Gastroesophageal sphincter (tissue), 3 donors: ENCODE measurements around the gene FBF1.

Experiments used
- CTCF ChIP-seq, 4 experiments: fragments of 200-600 bp in 2 of 4; fragments of 450-650 bp in 2 of 4; sonication (generic) in 1 of 4; IDR thresholded peaks; one replicate each; pipeline ENCODE4 v1.5.1; 2017 to 2019; ENCODE audit warnings: antibody characterized with exemption in 4 of 4, mild to moderate bottlenecking in 2 of 4, moderate library complexity in 2 of 4
- EP300 ChIP-seq: sonication (generic); formaldehyde crosslinking; IDR thresholded peaks from one replicate; pipeline ENCODE4 v1.6.1; 2017; ENCODE audit warnings: antibody characterized with exemption, mild to moderate bottlenecking
- POLR2A ChIP-seq, 2 donors: fragments of 450-650 bp; IDR thresholded peaks; one replicate each; pipeline ENCODE4 v1.6.1; 2017; ENCODE audit warnings: antibody characterized with exemption in 2 of 2, mild to moderate bottlenecking in 2 of 2, moderate library complexity in 1 of 2
- POLR2AphosphoS5 ChIP-seq: sonication (generic); formaldehyde crosslinking; IDR thresholded peaks from one replicate; pipeline ENCODE4 v1.6.1; 2017; ENCODE audit warnings: antibody characterized with exemption

DNA sequence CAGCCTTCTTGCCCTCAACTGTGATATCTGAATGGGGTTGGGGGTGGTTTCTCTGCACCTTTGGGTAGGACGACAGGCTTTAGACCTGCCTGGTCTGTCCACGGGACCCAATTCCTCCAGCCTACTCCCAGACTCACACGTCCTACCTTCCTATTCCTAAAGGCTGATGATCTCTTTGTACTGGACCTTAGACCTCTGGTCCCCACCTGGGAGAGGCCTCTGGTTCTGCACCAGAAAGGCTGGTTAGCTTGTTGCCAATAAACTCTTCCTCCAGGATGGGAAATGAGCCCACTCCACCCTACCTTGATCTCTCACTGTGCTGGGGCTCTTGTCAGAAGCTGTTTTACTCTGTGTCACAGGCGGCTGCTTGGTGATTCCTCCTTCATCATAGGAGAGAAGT lies 14.4 kb downstream of the FBF1 start:
- TF ChIP-seq POLR2AphosphoS5 (no peak), CTCF (IDR thresholded peaks at IDR 0.05) (no peak), EP300 (no peak), POLR2A (IDR thresholded peaks at IDR 0.05) (no peak)
